ENCODE results near the gene PBRM1. TPM values are rescaled to one million over a fixed set of nuclear protein-coding genes. Genes with fewer than 3 reads are reported as not detected.

The PBRM1 gene
- total RNA-seq, 4 donors from 2014 or later: 51.6 to 78.7 (median 74.0) TPM

DNA sequence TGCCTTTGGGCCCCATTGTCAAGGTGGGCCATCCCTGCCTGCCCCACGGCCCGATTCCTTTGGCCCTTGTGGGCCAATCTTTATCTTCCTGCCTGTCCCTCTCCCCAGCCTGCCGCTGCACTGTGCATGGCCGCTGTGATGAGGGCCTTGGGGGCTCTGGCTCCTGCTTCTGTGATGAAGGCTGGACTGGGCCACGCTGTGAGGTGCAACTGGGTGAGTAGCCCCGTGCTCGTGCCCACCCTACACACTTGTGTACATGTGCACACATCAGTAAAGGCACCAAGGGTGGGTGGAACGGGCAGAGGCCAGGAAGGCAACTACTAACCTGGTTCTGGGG is 164.3 kb downstream of the PBRM1 start:
- H3K4me3 ChIP-seq (ENCODE audit: low read depth, poor library complexity, severe bottlenecking): no peak overlapping the region
- no peak for DNase-seq (ENCODE audit: low spot score in 2 of 2)
- 92 to 97% methylated on average over 6 to 8 of the region's 8 CpGs for WGBS, 2 donors
- intact Hi-C loops (cut with DNase I; ENCODE audit: low total_unique reads): no loop called here
- TF ChIP-seq, protein P1, sequence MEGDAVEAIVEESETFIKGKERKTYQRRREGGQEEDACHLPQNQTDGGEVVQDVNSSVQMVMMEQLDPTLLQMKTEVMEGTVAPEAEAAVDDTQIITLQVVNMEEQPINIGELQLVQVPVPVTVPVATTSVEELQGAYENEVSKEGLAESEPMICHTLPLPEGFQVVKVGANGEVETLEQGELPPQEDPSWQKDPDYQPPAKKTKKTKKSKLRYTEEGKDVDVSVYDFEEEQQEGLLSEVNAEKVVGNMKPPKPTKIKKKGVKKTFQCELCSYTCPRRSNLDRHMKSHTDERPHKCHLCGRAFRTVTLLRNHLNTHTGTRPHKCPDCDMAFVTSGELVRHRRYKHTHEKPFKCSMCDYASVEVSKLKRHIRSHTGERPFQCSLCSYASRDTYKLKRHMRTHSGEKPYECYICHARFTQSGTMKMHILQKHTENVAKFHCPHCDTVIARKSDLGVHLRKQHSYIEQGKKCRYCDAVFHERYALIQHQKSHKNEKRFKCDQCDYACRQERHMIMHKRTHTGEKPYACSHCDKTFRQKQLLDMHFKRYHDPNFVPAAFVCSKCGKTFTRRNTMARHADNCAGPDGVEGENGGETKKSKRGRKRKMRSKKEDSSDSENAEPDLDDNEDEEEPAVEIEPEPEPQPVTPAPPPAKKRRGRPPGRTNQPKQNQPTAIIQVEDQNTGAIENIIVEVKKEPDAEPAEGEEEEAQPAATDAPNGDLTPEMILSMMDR (IDR thresholded peaks at IDR 0.05): no peak
- no peak for TF ChIP-seq POLR2A (IDR thresholded peaks at IDR 0.05)

DNA sequence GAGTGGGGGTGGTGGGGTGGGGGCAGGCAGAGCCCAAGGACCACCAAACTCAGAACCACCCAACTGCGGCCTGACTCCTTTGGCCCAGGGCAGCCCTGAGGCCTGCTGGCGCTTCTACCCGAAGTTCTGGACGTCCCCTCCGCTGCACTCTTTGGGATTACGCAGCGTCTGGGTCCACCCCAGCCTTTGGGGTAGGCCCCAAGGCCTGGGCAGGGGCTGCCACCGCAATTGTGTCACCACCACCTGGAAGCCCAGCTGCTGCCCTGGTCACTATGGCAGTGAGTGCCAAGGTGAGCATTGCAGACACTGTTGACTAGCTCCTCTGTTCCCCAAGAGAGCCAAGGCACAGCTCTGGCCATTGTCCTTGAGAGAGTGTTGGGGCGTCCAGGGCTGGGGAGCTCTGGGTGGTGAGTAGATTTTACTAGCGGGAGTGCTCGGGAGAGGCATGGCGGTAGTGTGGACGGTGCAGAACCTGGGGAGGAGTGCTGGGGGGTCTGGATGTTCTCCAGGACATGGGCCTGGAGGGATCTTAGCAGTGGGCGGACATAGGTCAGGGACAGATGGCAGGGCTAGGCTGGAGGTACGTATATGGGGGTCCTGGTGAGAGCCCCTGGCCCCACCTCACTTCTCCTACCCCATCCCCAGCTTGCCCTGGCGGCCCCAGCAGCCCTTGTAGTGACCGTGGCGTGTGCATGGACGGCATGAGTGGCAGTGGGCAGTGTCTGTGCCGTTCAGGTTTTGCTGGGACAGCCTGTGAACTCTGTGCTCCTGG is 164.8 kb downstream of the PBRM1 start:
- intact Hi-C loops (cut with DNase I; ENCODE audit: low total_unique reads): no loop called here
- H3K4me3 ChIP-seq (ENCODE audit: low read depth, poor library complexity, severe bottlenecking): no peak overlapping the region
- WGBS, 2 donors: 92 to 93% methylated on average over 15 to 19 of the region's 20 CpGs
- TF ChIP-seq, protein P1 (IDR thresholded peaks at IDR 0.05): no peak
- no peak for TF ChIP-seq POLR2A (IDR thresholded peaks at IDR 0.05)
- no peak for DNase-seq (ENCODE audit: low spot score in 2 of 2)

DNA sequence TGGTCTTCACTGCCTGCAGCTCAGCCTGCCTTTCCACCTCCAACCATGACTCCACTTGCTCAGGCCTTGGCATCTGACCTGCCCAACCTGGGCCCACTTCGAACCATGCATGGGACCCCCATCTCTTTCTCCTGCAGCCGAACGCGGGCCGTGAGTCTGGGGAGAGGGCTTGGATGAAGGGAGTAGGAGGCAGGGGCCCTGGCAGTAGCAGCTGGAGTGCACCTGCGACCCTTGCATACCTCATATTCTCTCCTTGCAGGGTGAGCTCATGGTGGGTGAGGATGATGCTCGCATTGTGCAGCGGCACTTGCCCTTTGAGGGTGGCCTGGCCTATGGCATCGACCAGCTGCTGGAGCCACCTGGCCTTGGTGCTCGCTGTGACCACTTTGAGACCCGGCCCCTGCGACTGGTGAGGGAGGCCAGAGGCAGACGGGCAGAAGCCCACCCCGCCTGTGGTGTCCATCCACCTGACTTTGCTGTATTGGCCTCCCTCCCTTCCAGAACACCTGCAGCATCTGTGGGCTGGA is 165.5 kb downstream of the PBRM1 start:
- 93% methylated on average over 13 of the region's 14 CpGs for WGBS, 2 donors
- DNase-seq (ENCODE audit: low spot score in 2 of 2): no peak
- TF ChIP-seq, protein P1 (IDR thresholded peaks at IDR 0.05): no peak
- no peak for TF ChIP-seq POLR2A (IDR thresholded peaks at IDR 0.05)
- intact Hi-C loops (cut with DNase I; ENCODE audit: low total_unique reads): no loop called here
- no peak overlapping the region for H3K4me3 ChIP-seq (ENCODE audit: low read depth, poor library complexity, severe bottlenecking)

DNA sequence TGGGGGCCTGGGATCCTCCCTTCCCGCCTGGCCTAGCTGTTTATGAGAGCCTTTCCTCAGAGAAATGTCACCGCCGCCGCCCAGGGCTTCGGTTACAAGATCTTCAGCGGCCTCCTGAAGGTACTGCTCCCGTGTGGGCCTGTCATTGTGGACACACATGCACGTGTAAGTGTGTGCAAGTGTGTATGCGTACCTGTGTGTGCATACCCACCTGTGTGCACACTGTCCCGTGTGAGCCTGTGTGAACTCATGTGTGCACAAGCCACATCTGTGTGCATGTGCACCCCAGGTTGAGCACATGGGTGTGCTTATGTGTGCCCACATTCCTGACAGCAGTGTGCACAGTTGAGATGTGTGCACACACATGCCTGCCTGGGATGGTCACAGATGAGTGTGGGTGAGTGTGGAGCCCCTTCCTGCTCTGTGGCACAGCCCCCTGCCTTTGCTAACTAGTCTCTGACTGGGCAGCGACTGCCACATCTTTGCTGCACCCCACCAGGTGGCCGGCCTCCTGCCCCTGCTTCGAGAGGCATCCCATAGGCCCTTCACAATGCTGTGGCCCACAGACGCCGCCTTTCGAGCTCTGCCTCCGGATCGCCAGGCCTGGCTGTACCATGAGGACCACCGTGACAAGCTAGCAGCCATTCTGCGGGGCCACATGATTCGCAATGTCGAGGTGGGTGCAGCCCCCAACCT is 166.1 kb downstream of the PBRM1 start:
- no peak for TF ChIP-seq POLR2A (IDR thresholded peaks at IDR 0.05)
- TF ChIP-seq, protein P1 (IDR thresholded peaks at IDR 0.05): no peak
- 86 to 93% methylated on average over 20 to 21 of the region's 22 CpGs for WGBS, 2 donors
- no peak overlapping the region for H3K4me3 ChIP-seq (ENCODE audit: low read depth, poor library complexity, severe bottlenecking)
- no peak for DNase-seq (ENCODE audit: low spot score in 2 of 2)
- intact Hi-C loops (cut with DNase I; ENCODE audit: low total_unique reads): no loop called here

DNA sequence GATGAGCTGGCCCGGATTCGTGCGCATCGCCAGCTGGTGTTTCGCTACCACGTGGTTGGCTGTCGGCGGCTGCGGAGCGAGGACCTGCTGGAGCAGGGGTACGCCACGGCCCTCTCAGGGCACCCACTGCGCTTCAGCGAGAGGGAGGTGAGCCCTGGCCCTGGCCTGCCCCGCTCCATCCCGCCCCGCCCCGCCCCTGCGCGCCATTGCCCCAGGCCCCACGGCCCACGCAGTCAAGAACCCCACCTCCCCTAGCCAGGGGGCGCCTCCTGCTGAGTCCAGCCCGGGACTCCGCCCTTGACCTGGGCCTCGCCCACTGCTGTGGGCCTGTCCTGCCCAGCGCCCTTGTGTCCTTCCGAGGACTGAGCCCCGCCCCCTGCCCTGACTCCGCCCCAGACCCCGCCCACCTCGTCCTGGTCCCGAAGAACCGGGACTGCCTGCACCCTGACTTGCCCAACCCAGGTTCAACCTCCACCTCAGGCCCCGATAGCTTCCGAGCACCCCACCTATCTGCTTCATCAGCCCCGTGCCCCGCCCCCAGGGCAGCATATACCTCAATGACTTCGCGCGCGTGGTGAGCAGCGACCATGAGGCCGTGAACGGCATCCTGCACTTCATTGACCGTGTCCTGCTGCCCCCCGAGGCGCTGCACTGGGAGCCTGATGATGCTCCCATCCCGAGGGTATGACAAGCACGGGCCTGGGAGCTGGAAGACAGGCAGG is 166.8 kb downstream of the PBRM1 start:
- WGBS, 2 donors: 40 to 51% methylated on average over 19 to 30 of the region's 50 CpGs
- intact Hi-C loops (cut with DNase I; ENCODE audit: low total_unique reads): no loop called here
- DNase-seq (ENCODE audit: low spot score in 2 of 2): no peak
- H3K4me3 ChIP-seq (ENCODE audit: low read depth, poor library complexity, severe bottlenecking): no peak overlapping the region
- TF ChIP-seq POLR2A (IDR thresholded peaks at IDR 0.05): no peak
- TF ChIP-seq, protein P1 (IDR thresholded peaks at IDR 0.05): no peak
